ENCODE results near the gene VENTX. TPM values are rescaled to one million over a fixed set of nuclear protein-coding genes. Genes with fewer than 3 reads are reported as not detected.
"Not testable (repeated sequence)": the region's sequence is repeated elsewhere in the genome, so short reads cannot be mapped to it uniquely, and the experiment has no call there.

The VENTX gene
- total RNA-seq, 1 donor from 2014 or later, result 1.2 TPM

DNA sequence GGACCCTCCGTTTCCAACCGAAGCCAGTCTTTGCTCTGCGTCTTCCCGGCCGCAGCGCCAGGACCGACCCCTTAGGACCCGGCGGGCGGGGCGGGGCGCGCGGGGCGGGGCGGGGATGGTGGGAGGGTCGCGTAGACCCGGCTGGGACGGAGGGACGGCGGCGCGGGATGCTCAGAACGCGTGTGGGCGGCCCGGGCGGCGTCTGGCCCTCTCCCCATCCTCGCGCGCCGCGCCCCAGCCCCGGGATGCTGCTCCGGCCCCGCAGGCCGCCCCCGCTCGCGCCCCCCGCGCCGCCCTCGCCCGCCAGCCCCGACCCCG, 7.7 kb upstream of the VENTX start, which contains the start of gene UTF1:
TSS of gene UTF1 (plus strand) at position 174 of the 318 bp plus-strand sequence. CDS start at position 246, 72 bp downstream.
- TF ChIP-seq, protein P1, sequence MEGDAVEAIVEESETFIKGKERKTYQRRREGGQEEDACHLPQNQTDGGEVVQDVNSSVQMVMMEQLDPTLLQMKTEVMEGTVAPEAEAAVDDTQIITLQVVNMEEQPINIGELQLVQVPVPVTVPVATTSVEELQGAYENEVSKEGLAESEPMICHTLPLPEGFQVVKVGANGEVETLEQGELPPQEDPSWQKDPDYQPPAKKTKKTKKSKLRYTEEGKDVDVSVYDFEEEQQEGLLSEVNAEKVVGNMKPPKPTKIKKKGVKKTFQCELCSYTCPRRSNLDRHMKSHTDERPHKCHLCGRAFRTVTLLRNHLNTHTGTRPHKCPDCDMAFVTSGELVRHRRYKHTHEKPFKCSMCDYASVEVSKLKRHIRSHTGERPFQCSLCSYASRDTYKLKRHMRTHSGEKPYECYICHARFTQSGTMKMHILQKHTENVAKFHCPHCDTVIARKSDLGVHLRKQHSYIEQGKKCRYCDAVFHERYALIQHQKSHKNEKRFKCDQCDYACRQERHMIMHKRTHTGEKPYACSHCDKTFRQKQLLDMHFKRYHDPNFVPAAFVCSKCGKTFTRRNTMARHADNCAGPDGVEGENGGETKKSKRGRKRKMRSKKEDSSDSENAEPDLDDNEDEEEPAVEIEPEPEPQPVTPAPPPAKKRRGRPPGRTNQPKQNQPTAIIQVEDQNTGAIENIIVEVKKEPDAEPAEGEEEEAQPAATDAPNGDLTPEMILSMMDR (IDR thresholded peaks at IDR 0.05; ENCODE audit: unreplicated experiment), result no peak
- H3K4me3 Mint-ChIP-seq (ENCODE audit: low read depth), result peak within 1 kb of the TSS; percentile 57
- peaks cover 2% of the 10 kb centered on the region for H3K4me1 Mint-ChIP-seq (ENCODE audit: low read depth)
- no peak for DNase-seq (ENCODE audit: low spot score, unreplicated experiment)
- H3K27ac Mint-ChIP-seq, result no peak within 1 kb of the TSS
- peaks cover 80% of the 10 kb centered on the region for H3K27me3 Mint-ChIP-seq
- H3K9me3 Mint-ChIP-seq (ENCODE audit: low read depth), result no peaks in the 10 kb centered on the region
- H3K36me3 Mint-ChIP-seq (ENCODE audit: insufficient read depth), result no peaks in the 10 kb centered on the region

DNA sequence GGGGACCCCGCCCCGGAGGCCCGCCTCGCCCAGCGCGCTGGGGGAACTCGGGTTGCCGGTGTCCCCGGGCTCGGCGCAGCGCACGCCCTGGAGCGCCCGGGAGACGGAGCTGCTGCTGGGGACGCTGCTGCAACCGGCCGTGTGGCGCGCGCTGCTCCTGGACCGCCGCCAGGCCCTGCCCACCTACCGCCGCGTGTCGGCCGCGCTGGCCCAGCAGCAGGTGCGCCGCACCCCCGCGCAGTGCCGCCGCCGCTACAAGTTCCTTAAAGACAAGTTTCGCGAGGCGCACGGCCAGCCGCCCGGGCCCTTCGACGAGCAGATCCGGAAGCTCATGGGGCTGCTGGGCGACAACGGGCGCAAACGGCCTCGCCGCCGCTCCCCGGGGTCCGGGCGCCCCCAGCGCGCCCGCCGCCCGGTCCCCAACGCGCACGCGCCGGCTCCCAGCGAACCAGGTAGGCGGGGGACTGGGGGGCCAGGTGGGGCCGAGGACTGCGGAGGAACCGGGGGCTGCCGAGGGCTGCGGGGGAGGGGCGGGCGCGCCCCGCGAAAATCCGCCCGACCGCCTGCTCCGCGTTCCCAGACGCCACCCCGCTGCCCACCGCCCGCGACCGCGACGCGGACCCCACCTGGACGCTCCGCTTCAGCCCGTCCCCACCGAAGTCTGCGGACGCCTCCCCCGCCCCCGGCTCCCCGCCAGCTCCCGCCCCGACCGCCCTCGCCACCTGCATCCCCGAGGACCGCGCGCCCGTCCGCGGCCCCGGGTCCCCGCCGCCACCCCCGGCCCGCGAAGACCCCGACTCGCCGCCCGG, 7.1 kb upstream of the VENTX start:
- no peaks in the 10 kb centered on the region for H3K9me3 Mint-ChIP-seq (ENCODE audit: low read depth)
- H3K4me1 Mint-ChIP-seq (ENCODE audit: low read depth), result peaks cover 2% of the 10 kb centered on the region
- H3K27me3 Mint-ChIP-seq, result peaks cover 77% of the 10 kb centered on the region
- no peak overlapping the region for H3K4me3 Mint-ChIP-seq (ENCODE audit: low read depth)
- no peak overlapping the region for H3K27ac Mint-ChIP-seq
- TF ChIP-seq, protein P1 (IDR thresholded peaks at IDR 0.05; ENCODE audit: unreplicated experiment), result no peak
- no peaks in the 10 kb centered on the region for H3K36me3 Mint-ChIP-seq (ENCODE audit: insufficient read depth)
- no peak for DNase-seq (ENCODE audit: low spot score, unreplicated experiment)

DNA sequence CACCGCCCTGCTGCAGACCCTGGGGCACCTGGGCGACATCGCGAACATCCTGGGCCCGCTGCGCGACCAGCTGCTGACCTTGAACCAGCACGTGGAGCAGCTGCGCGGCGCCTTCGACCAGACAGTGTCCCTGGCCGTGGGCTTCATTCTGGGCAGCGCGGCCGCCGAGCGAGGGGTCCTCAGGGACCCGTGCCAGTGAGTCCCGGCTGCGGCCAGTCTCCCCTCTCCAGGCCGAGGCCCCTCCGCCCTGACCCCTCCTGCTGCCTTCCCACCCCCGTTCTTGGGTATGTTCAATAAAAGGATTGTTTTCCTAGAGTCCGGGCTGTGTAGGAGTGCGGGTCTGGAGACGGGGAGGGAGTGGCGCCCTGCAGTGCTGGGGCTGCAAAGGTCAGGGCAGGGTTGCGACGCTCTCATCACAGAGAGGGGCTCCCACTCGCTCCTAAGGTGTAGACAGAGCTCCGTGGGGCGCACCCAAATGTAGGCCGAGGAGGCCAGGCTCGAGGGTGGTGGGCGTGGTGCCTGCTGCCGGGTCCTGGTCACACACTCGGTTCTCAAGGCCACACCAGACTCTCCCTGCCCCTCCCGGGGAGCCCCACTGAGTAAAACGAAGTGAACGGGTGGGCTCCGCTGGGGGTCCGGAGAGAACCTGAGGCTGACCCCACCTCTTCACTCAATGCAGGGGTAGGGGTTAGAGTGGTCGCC, 6.3 kb upstream of the VENTX start:
- no peak for DNase-seq (ENCODE audit: low spot score, unreplicated experiment)
- Mint-ChIP-seq H3K4me3 (ENCODE audit: low read depth) (peak overlapping the region; percentile 31), H3K4me1 (ENCODE audit: low read depth) (peaks cover 2% of the 10 kb centered on the region), H3K27ac (no peak overlapping the region), H3K9me3 (ENCODE audit: low read depth) (no peaks in the 10 kb centered on the region), H3K36me3 (ENCODE audit: insufficient read depth) (no peaks in the 10 kb centered on the region), H3K27me3 (peaks cover 73% of the 10 kb centered on the region)
- TF ChIP-seq, protein P1 (IDR thresholded peaks at IDR 0.05; ENCODE audit: unreplicated experiment), result no peak

DNA sequence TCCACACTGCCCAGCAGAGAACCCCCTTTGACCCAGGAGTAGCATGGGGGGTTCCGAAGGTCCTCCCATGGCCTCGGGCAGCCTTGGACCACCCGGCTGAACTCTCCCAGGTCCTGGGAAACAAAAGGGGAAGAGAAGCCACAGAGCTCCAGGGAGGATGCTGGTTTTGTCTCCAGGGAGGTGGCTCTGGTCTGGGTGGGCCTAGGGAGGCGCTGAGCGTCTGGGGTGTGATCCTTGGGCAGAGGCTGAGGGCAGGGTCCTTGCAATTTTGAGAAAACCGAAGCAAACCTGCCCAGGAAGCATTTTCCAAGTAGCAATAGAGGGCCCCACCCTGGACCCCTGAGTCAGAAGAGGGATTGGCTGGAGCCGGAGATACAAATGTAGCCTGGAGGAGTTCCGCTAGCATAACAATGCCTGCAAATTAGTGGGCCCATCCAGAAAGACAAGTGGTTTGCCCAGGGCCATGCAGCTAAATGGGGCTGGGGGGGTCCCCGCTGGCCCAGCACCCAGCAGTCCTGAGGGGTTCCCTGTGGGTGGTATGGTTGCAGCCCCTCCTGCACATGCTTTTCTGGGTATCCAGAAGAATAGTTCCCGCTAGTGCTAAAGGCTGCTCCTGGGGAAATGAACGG, 5.6 kb upstream of the VENTX start:
- peaks cover 67% of the 10 kb centered on the region for H3K27me3 Mint-ChIP-seq
- no peaks in the 10 kb centered on the region for H3K36me3 Mint-ChIP-seq (ENCODE audit: insufficient read depth)
- H3K9me3 Mint-ChIP-seq (ENCODE audit: low read depth), result no peaks in the 10 kb centered on the region
- H3K27ac Mint-ChIP-seq, result no peak overlapping the region
- H3K4me1 Mint-ChIP-seq (ENCODE audit: low read depth), result peaks cover 2% of the 10 kb centered on the region
- TF ChIP-seq, protein P1 (IDR thresholded peaks at IDR 0.05; ENCODE audit: unreplicated experiment), result no peak
- peak overlapping the region; percentile 37 for H3K4me3 Mint-ChIP-seq (ENCODE audit: low read depth)
- DNase-seq (ENCODE audit: low spot score, unreplicated experiment), result no peak

DNA sequence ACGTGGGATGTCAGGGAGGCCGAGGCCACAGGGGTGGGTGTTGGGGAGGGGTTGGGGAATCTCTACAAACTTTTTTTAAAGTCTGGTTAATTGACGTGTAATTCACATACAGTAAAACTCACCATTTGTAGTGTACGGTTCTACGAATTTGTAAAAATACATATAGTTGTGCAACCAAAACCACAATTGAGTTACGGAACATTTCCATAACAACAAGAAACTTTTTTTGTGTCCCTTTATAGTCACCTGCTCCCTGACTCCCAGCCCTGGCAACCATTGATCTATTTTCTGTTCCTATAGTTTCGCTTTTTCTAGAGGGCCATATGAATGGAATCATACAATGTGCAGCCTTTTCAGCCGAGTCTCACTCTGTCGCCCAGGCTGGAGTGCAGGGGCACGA, 2.9 kb upstream of the VENTX start:
- not testable (repeated sequence) for DNase-seq (ENCODE audit: low spot score, unreplicated experiment); H3K4me3 Mint-ChIP-seq (ENCODE audit: low read depth); H3K4me1 Mint-ChIP-seq (ENCODE audit: low read depth)

More for the DNA sequence above, 2.9 kb upstream of the VENTX start:
- H3K9me3 Mint-ChIP-seq (ENCODE audit: low read depth); H3K27ac Mint-ChIP-seq; H3K36me3 Mint-ChIP-seq (ENCODE audit: insufficient read depth): not testable (repeated sequence)
- peaks cover 63% of the 10 kb centered on the region for H3K27me3 Mint-ChIP-seq
